ENCODE measurements around the gene SMURF1.

DNA sequence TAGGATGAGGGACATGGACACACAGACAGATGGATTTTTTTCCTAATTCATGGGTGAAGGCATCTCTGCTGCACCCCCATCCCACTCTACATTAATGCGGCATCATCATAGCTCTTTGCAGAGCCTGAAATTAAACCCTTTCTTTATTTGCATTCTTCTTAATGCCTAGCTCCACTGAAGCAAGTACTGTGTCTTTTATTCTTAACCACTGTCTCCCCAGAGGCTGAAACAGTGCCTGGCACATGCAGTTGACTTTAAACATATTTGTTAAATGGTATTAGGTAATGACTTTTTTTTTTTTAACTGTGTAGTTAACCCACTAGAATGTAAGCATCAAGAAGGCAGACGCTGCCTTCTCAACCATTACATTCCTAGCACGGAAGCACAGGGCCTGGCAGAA is 73.5 kb downstream of the SMURF1 start:
- no peak for TF ChIP-seq POLR2AphosphoS5 (IDR thresholded peaks at IDR 0.05; ENCODE audit: low read depth, low read length)
- TF ChIP-seq SIN3A (IDR thresholded peaks at IDR 0.05; ENCODE audit: borderline replicate concordance, insufficient read depth, low read length): no peak
- no peak for TF ChIP-seq TAF1 (IDR thresholded peaks at IDR 0.05; ENCODE audit: borderline replicate concordance, insufficient read depth, low read length)

Data from PFSK-1 (cell line).